Hindlimb muscle (tissue), 1 donor: ENCODE data around the gene KRTAP20-3. TPM values are rescaled to one million over a fixed set of nuclear protein-coding genes. Genes with fewer than 3 reads are reported as not detected.

Source experiments
- DNase-seq: peaks from one replicate; pipeline ENCODE4 v3.0.0-alpha.2; 2013
- polyA plus RNA-seq: library from polyadenylated mRNA; unstranded; fragments of 120-200 nt; gene quantifications from one replicate; pipeline ENCODE4 v1.2.1, GENCODE V29; 2013; ENCODE audit not compliant: insufficient read length

KRTAP20-3 gene
- not detected for polyA plus RNA-seq

GRCh38 chr21:30642564-30642963, at the start of gene KRTAP20-3:
TSS of gene KRTAP20-3 (plus strand) at chr21:30642864.
- DNase-seq: no peak

DNA sequence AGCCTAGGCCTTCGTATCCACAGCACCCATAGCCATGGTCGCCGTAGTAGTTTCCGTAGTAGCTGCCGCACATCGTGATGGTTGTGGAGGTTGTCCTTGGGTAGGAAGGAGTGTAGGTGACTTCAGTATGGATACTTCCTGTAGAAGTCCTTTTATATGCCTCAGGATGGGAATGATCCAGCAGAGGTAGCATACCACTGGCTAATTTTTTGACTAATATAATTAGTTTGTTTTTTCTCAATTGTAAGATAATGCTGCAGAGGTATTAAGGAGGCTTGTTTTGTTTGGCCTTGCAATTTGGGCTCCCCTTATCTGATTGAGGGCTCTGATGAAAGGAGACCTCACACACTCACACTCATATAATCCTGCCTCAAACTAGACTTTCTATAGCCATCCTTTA, 43.9 kb upstream of the KRTAP20-3 start, which contains the start of gene KRTAP6-2:
Gene KRTAP6-2, minus strand, starts transcription at position 101 of the 400 bp plus-strand sequence. Its CDS starts 28 bp downstream, at position 73.
- no peak for DNase-seq

GRCh38 chr21:30600787-30601186, 41.9 kb upstream of the KRTAP20-3 start, which contains the start of gene KRTAP22-1:
TSS of gene KRTAP22-1 (plus strand) at chr21:30601087.
- no peak for DNase-seq

- DNase-seq: no peak
These were observed 36.7 kb upstream of the KRTAP20-3 start for GRCh38 chr21:30605968-30606367.

DNA sequence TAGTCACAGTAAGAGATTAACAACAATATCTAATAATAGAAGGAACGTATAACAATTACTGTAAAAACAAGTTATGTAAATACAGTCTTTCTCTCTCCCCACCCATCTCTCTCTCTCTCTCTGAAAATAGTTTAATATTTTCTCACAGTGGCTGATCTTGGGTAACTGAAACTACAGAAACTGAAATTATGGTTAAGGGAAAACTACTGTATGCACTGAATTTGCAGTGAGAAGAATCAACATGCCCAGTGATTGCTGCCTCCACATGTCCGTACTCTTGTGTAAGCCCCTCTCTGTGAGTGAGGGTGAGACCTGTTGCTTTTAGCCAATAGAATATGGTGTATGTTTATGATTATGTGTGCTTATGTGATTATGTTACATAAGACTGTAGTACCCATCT, 30.5 kb upstream of the KRTAP20-3 start:
- DNase-seq: no peak

GRCh38 chr21:30613836-30614235, 28.8 kb upstream of the KRTAP20-3 start, which contains the start of gene KRTAP6-1:
TSS of gene KRTAP6-1 (minus strand) at chr21:30613930. CDS start at chr21:30613904, 26 bp downstream.
- no peak for DNase-seq

GRCh38 chr21:30615199-30615598, 27.5 kb upstream of the KRTAP20-3 start:
- no peak for DNase-seq

DNA sequence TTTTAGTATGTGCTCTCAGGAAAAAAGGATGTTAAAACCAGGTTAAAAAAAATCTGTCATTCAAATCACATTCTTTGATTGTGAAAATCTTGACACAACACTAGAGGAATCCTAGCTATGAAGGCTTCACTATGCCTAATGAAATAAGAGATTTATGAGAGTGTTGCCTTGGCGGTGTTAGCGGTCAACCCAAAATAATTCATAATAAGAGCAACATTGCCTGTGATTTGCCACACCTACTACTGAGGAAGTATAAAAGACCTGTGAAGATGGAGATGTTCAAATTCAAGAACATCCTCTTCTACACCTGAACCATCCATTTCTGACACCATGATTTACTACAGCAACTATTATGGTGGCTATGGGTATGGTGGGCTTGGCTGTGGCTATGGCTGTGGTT, 26.5 kb upstream of the KRTAP20-3 start, which contains the start of gene KRTAP20-1:
Gene KRTAP20-1, plus strand, starts transcription at position 301 of the 400 bp plus-strand sequence. Its CDS starts 30 bp downstream, at position 331.
- DNase-seq: no peak

GRCh38 chr21:30620080-30620479, 22.6 kb upstream of the KRTAP20-3 start:
- no peak for DNase-seq

- DNase-seq: no peak
These were observed 22.1 kb upstream of the KRTAP20-3 start, which contains the start of gene KRTAP20-4 for GRCh38 chr21:30620522-30620921. TSS of gene KRTAP20-4 (plus strand) at chr21:30620627.

- no peak for DNase-seq
These were observed 19.3 kb upstream of the KRTAP20-3 start for GRCh38 chr21:30623362-30623761.

GRCh38 chr21:30625449-30626165, 17.1 kb upstream of the KRTAP20-3 start:
- DNase-seq: peak; percentile 3

- DNase-seq: no peak
These were observed 14.6 kb upstream of the KRTAP20-3 start for GRCh38 chr21:30628109-30628508.

GRCh38 chr21:30629200-30629599, 13.5 kb upstream of the KRTAP20-3 start:
- DNase-seq: no peak

DNA sequence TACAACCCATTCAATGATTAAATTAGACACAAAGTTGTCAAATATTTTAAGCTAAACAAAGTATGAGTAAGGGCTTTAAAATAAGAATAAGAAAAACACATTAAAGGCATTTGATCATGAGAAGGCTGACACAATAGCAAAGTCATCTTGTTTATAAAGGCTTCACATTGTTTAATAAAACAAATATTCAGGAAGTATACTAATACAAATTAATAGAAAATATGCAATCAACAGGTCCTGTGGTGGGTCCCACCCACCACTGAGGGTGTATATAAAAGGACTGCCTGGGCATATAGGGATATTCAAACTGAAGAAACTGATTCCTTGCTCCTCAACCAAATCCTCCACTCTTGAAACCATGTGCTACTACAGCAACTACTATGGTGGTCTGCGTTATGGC, 7.8 kb upstream of the KRTAP20-3 start, which contains the start of gene KRTAP20-2:
Gene KRTAP20-2, plus strand, starts transcription at position 301 of the 400 bp plus-strand sequence. Its CDS starts 58 bp downstream, at position 359.
- DNase-seq: no peak

DNA sequence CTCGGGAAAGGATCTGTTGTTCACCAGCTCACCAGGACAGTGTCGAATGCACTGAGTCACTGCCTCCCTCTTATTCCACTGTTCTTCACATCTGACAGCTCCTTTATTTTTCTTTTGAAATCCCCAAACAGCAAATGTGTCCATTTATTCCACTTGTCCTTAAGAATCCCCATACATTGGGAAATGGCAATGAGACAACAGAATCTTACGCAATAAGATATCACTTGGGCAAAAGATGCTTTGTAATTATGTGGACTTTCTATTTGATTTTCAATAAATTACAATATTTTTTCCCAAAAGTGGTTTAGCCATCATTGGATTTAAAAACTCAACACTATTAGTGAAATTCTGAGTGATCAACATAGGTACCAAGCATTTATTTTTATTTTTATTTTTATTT, 4.0 kb upstream of the KRTAP20-3 start:
- DNase-seq: no peak

GRCh38 chr21:30646904-30647414, 4.3 kb downstream of the KRTAP20-3 start:
- no peak for DNase-seq

GRCh38 chr21:30652891-30653290, 10.2 kb downstream of the KRTAP20-3 start:
- DNase-seq: no peak

- DNase-seq: no peak
These were observed 26.1 kb downstream of the KRTAP20-3 start for GRCh38 chr21:30668776-30669175.

GRCh38 chr21:30672985-30673650, 30.5 kb downstream of the KRTAP20-3 start:
- DNase-seq: no peak

GRCh38 chr21:30674312-30674711, 31.6 kb downstream of the KRTAP20-3 start:
- DNase-seq: no peak

- no peak for DNase-seq
These were observed 34.1 kb downstream of the KRTAP20-3 start for GRCh38 chr21:30676737-30677136.

GRCh38 chr21:30680586-30680985, 37.9 kb downstream of the KRTAP20-3 start:
- DNase-seq: no peak
